HG03039 (cell line): Measurements from ENCODE around the gene ABCC1.

Experiments
- ATAC-seq: cut with Tn5 transposase; IDR thresholded peaks from one replicate; pipeline ENCODE4 v1.9.1; 2021; ENCODE audit warnings: mild to moderate bottlenecking, moderate library complexity; ENCODE audit not compliant: unreplicated experiment

Gene ABCC1

DNA sequence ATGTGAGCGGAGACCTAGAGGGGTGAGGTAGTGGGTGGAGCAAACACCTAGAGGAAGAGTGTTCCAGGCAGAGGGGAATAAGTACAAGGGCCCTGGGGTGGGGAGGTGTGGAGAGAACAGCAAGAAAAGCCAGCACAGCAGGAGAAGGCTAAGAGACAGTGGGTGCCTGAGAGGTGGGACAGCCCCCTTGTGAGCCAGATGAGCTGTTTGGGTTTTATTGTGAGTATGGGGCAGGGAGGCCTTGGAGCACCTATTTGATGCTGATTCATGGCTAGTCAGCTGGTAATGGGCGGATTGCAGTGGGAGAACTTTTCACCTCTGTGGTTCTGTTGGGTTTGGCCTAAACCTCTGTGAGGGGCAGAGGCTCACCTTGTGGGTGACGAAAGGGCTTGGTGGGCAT lies 68.4 kb downstream of the ABCC1 start:
- no peak for ATAC-seq

DNA sequence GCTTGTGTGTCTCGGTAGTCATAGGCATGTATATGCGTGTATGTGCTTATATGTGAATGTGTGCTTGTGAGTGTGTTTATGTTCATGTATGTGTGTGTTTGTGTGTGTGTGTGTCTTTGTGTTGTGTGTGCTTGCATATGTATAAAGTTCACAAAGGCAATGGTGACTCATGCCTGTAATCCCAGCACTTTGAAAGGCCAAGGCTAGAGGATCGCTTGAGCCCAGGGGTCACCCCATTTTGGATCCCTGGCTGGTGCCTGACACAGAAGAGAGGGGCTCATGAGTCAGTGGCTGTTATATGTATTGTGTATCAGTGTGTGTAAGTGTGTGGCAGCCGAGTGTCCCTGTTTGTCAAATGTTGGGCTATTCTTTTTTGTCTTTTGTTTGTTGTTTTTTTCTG lies 69.3 kb downstream of the ABCC1 start:
- no peak for ATAC-seq

DNA sequence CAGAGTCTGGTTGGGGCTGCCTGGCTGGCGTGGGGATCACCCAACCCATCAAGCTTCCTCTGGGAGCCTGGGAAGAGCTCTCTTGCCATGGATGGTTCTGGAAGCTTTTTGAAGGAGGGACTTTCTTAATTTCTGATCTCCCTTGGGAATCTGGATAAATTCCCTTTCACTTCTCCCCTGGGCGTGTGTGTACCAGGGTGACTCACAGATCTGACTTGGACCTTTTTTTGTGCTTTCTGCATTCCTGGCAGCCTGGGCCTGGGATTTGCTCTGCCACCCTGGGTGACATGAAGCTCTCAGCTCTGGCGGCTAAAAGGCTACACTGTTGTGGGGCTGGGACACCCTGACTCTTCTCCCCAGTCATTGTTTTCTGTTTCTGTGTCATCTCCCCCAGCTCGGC lies 70.1 kb downstream of the ABCC1 start:
- ATAC-seq = no peak

DNA sequence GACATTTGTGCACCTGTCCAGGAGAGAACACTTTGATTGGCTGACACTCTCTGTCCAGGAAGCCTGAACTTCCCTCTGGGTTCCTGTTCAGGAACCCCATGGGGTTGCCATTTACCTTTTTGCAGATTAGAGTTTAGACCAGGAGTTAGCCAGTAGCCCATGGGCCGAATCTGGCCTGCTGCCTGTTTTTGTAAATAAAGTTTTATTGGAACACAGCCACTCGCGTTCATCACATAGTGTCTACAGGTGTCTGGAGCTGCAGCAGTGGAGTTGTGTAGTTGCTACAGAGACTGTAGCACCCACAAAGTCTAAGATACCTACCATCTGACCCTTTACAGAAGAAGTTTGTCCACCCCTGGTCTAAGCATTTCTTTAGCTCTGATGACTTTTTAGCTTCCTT lies 70.9 kb downstream of the ABCC1 start:
- ATAC-seq = no peak

DNA sequence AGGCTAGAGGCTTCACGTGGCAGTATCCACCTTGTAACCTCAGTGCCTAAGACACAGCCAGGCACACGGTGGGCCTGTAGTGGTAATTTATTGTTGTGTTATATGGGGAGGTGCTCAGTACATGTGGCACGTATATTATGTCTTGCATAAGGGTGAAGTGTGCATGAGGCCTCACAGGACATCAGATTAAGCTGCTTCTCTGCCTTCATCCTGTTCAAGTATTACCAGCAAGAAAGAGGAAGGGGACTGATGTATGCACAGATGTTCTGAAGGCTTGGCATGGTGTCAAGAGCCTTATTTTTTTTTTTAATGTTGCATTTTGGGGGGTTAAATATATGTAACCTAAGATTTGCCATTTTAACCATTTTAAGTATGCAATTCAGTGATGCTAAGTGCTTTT lies 71.6 kb downstream of the ABCC1 start:
- ATAC-seq = no peak

DNA sequence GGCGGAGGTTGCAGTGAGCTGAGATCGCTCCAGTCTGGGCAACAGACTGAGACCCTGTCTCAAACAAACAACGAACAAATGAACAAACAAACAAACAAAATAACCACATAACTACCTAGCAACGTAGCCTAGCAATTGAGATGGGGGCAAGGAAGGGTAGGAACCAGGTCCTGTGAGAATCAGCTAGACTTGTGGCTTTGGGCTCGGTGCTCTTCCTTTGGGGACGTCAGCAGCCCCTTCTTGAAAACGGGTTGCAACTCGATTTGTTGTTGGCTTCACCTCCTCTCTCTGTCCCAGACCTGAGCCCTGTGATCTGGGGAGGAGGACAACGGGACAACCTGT lies 72.2 kb downstream of the ABCC1 start:
- ATAC-seq = no peak

DNA sequence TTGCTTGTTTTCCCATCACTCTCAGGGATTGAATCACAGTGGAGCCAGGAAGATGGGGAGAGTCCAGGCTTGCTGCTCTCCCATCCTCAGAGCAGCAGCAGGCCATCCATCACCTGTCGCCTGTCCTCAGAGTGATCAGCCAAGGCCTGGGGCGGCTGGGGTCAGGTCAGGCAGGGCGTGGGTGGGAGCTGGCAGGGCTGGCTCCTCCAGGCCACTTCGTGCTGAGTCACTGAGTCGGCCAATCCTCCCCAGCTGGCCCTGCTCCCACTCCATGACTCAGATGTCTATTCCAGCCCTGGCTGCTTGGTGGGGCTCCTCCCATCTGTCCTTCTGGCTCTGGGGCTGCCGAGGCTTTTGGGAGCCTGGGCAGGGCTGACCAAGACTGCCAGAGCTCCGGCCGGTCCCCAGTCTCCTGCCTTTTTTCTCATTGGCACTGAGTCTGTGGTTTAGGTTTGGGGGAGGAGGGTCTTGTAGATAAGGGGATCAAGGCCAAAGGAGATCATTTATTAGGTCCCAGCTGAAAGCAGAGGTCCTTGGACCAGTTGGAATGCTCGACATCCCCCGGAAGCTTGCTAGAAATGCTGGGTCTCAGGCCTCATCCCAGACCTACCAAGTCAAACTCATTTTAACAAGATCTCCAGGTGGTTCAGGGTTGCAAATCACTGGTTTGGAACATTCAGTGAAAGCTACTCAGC lies 72.7 kb downstream of the ABCC1 start:
- no peak for ATAC-seq

DNA sequence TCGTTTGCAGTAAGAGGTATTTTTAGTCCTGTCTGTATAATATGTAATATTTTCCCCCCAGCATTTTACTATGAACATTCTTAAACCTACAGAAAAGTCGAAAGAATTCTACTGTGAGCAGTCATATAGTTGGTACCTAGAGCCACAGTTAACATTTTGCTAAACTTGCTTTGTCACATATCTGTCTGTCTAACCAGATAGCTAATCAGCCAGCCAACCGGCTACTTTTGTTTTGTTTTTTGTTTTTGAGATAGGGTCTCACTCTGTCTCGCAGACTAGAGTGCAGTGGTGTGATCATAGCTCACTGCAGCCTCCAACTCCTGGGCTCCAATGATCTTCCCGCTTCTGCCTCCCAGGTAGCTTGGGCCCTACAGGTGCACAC lies 73.3 kb downstream of the ABCC1 start:
- ATAC-seq = no peak

DNA sequence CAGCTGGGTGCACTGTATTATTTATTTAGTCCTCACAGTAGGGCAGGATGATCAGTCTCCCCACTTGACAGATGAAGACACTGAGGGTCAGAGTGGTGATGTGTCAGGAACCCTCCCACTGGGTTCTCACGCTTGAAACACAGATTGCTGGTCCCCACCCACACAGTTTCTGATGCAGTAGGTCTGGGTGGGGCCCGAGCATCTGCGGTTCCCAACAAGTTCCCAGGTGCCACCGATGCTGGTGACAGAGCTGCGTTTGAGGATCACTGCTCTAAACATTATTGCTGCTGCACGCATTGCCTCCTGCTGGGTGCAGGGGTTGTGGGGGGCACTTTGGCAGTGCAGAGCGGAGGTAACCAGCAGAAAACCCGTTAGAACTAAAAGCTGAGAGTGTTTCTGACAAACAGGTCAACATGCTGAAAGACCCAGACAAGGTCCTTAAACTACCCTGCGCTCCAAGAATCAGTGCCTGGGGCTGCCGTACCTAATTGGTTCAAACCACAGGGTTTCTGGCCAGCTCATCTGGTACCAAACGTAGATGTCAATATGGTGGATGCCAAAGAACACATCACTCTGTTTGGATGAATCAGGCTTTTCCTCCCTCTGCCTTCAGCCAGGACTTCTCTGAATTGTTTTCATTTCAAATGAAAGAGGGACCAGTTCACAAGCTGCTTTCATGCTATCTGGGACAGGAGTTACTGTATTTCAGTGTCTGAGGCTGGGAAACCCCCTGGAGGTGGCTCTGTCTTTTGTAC lies 76.0 kb downstream of the ABCC1 start:
- ATAC-seq = no peak

DNA sequence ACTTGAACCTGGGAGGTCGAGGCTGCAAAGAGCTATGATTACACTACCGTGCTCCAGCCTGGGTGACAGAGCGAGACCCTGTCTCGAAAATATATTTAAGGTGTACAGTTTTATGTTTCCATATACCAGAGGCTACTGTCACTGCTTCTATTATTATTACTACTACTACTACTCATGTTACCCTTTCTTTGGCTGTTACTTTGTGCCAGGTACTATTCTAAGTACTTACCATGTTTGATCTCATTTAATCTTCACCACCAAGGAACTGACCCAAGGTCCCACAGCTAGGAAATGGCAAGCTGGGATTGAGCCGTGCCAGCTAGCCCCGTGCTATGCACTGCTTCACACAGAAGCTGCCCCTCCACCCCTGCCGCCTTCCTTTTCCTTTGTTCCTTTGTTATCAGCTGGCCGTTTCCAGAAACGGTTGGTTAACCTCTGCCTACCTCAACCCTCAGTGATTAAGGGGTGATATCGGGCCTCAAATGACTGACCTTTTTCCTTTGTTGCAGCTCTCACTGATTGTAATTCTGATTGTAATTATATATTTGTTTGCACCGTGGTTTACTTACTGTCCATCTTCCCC lies 78.4 kb downstream of the ABCC1 start:
- ATAC-seq = no peak

DNA sequence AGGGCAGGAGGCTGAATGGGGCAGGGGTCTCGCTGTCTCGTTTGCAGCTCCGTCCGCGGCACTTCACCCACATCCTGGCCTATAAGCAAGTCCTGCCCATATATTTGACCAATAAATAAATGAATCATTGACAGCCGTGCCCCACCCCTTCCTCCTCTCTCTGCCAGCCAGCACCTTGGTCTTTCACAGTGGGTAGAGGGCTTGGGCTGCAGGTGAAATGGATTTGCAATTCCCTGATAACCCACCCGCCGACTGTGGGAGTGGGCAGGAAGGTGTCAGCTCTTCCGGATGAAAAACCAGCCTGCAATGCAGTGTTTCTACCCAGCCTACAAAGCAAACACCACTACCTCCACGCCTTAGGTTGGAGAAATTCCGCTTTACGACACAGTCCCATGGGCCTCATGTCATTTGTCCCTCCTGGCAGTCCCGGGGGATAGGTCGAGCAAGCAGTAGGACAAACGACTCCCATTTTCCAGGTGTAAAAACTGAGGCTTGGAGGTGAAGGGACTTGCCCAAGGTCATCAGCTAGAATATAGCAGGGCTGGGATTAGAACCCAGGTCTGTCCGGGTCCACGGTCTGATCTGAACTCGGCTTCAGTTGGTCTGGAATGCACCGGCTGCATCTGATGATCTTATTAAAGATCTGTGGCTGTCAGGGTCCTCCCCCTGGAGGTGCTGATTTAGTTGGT lies 79.0 kb downstream of the ABCC1 start:
- no peak for ATAC-seq

DNA sequence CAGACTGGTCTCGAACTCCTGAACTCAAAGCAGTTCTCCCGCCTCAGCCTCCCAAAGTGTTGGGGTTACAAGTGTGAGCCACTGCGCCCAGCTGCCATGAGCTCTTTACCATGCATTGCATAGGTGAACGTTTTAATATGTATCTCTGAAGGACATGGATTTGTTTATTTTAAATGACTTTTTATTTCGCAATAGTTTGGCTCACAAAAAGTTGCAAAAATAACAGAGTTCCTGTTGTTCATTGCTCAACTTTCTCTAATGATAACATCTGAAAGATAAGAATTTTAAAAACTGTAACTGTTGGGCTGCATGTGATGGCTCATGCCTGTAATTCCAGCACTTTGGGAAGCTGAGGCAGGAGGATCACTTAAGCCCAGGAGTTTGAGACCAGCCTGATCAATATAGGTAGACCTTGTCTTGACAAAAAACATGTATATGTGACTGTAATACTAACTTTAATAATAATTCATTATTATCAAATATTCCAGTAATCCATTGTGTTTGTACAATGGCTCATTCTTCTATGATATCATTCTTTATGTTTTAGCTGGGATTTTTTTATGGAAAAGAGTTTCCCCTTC lies 80.1 kb downstream of the ABCC1 start:
- ATAC-seq = no peak

DNA sequence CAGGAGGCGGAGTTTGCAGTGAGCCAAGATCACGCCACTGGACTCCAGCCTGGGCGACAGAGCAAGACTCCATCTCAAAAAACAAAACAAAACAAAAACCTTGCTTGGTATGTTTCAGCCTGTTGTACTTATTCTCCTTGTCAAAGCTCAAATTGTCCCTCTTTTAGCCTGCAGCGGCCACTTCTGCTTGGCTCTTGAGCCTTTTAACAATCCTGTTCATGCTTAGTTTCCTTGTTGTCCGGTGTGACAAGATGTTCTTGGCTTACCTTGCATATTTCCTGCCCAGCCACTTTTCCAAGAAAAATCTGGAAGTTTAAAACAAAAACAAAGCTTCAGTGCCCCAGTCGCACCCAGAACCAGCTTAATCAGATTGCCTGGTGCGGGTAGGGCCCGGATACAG lies 81.0 kb downstream of the ABCC1 start:
- no peak for ATAC-seq

DNA sequence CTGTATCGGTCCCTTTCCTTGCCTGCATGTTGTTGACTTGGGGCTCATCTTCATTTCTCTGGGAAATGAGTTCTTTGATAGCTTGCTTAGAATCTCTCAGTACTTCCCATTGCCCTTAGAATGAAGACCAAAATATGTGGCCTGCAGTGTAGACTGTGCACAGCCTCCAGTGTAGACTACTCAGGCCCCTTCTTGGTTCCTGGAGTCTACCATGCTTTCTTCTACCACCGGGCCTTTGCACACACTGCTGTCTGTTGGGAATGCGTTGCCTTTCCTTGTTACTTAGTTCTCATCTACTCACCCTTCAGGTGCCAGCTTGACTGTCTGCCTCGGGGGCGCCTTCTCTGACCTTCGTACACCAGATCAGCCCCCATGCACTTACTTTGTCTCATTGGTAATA lies 82.0 kb downstream of the ABCC1 start:
- no peak for ATAC-seq

DNA sequence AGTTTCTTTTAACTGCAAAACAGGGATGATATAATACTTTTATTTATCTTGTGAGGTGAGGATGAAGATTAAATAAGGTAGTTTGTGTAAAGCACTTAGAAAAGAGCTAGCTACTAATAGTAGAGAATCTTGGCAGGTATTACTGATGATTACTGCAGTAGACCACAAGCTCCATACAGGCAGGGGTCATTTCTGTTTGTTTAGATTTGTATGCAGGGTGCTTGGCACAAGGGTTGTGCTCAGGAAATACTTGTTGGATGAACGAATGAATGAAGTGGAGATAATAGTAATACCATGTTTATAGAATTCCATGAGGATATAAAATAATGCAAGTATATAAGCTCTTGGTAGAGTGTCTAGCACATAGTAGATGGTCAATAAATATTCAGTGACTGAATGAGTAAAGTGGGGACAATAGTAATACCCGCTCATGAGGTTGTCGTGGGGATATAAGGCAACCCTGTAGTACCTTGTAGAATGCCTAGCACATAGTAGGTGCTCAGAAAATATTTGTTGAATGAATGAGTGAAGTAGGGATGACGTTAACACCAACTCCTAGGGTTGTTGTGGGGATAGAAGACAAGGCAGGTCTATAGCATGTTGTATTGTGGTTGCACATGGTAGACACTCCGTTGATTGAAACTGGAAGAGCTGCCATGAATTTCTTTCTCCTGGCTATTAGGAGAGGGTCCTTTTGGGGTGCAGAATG lies 83.0 kb downstream of the ABCC1 start:
- ATAC-seq = no peak

DNA sequence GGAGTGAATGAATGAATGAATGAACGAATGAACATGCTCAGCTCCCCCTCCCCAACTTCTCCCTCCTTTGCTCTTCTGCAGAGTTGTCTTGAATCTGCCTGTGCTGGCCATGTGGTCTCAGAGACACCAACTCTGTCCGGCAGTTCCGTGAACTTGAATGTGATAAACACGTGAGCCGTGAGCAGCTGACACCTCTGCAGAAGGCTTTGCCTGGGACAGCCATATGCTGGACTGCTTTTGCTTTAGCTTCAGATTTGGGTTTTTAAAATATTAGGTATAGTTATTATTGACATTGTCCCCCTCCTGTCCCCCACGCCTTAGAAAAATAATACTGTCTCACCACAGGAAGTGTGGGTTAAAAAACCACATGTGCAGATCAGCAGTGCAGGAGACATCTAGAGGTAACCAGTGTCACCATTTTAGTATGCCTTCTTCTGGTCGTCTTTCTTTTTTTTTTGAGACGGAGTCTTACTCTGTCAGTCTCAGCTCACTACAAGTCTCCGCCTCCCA lies 83.8 kb downstream of the ABCC1 start:
- ATAC-seq = no peak

DNA sequence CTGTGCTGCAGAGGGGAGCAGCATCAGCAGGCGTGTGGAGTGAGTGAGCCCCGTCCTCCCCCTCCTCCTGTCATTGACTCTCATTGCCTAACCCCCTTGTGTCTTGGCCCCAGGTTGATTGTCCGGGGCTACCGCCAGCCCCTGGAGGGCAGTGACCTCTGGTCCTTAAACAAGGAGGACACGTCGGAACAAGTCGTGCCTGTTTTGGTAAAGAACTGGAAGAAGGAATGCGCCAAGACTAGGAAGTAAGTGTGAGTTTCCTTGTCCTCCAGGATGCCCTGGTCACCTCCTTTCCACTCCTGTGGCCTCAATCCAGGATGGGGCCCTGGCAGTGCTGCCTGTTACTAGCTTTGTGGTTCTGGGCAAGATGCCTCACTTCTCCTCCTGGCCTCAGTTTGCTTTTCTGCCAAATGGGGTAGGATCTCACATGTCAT lies 87.0 kb downstream of the ABCC1 start:
- ATAC-seq = no peak

DNA sequence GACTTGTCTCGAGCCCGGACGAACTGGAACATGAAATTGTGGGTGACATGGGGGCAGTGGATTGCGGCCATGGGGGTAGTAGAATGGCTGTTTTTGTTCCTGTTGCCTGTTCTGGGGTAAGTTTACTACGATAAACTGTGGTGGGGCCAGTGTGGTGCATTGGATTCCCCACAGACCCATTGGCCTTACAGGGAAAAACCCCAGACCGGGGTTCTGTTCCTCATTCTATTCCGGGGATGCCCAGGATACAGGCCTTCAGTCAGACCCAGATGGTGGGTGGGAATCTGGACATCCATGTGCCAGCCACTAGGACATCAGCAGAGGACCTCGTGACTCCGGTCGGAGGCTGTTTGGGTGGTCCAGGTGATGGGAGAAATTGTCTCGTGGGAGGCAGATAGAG lies 88.1 kb downstream of the ABCC1 start:
- no peak for ATAC-seq

DNA sequence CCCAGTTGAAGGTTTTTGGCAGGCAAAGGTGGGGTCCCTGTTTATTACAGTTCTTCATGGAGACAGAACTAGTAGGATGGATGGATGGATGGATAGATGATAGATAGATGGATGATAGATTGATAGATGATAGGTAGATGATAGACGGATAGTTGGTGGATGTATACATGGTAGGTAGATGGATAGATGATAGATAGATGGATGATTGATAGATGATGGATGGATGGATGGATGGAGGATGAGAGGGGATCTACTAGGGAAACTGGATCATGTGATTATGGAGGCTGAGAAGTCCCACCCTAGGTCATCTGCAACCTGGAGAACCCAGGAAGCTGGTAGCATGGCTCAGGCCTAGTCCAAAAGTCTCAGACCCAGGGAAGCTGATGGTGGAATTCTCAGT lies 88.6 kb downstream of the ABCC1 start:
- ATAC-seq = no peak

DNA sequence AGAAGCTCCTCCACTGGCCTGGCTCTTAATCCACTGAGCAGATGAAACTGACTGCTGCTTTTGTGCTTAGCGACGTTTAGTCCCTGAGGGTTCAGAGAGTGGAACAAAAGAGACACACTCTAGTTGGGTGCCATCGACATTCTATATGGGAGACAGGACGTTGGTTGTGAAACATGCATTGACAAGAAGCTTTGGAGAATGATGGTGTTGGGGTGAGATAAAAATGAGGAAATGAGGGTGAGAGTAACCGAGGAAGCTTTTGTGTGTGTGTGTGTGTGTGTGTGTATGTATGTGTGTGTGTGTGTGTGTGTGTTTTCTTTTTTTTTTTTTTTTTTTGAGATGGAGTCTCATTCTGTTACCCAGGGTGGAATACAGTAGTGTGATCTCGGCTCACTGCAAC lies 89.5 kb downstream of the ABCC1 start:
- ATAC-seq = no peak
